ENCODE results near the gene AGBL5.
A peak's percentile ranks its signal among the peaks of the same experiment; 100 is the strongest.

DNA sequence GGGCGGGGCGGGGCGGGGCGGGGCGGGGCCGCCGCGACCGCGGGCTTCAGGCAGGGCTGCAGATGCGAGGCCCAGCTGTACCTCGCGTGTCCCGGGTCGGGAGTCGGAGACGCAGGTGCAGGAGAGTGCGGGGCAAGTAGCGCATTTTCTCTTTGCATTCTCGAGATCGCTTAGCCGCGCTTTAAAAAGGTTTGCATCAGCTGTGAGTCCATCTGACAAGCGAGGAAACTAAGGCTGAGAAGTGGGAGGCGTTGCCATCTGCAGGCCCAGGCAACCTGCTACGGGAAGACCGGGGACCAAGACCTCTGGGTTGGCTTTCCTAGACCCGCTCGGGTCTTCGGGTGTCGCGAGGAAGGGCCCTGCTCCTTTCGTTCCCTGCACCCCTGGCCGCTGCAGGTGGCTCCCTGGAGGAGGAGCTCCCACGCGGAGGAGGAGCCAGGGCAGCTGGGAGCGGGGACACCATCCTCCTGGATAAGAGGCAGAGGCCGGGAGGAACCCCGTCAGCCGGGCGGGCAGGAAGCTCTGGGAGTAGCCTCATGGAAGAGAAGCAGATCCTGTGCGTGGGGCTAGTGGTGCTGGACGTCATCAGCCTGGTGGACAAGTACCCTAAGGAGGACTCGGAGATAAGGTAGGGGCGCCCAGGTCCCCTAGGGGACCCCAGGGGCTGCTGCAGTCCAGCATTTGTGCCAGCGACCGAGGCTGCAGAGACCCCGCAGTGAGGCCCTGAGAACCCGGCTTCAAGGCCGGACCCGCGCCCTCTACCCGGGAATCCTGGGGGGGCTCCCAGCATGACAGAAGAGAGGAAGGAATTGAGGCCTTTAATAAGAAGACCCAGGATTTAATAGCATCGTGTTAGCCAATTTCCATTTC is 35.5 kb downstream of the AGBL5 start, which contains the start of gene KHK:
- TF ChIP-seq, protein P1, sequence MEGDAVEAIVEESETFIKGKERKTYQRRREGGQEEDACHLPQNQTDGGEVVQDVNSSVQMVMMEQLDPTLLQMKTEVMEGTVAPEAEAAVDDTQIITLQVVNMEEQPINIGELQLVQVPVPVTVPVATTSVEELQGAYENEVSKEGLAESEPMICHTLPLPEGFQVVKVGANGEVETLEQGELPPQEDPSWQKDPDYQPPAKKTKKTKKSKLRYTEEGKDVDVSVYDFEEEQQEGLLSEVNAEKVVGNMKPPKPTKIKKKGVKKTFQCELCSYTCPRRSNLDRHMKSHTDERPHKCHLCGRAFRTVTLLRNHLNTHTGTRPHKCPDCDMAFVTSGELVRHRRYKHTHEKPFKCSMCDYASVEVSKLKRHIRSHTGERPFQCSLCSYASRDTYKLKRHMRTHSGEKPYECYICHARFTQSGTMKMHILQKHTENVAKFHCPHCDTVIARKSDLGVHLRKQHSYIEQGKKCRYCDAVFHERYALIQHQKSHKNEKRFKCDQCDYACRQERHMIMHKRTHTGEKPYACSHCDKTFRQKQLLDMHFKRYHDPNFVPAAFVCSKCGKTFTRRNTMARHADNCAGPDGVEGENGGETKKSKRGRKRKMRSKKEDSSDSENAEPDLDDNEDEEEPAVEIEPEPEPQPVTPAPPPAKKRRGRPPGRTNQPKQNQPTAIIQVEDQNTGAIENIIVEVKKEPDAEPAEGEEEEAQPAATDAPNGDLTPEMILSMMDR (IDR thresholded peaks at IDR 0.05), result peak; percentile 66
- no peak for TF ChIP-seq EZH2 (IDR thresholded peaks at IDR 0.05; ENCODE audit: borderline replicate concordance, insufficient read depth, low read depth, low read length, poor library complexity, severe bottlenecking)
